ENCODE data around the gene GAL. TPM values are rescaled to one million over a fixed set of nuclear protein-coding genes. Genes with fewer than 3 reads are reported as not detected.
A peak's percentile ranks its signal among the peaks of the same experiment; 100 is the strongest.

The GAL gene
- total RNA-seq, 1 donor: not detected

DNA sequence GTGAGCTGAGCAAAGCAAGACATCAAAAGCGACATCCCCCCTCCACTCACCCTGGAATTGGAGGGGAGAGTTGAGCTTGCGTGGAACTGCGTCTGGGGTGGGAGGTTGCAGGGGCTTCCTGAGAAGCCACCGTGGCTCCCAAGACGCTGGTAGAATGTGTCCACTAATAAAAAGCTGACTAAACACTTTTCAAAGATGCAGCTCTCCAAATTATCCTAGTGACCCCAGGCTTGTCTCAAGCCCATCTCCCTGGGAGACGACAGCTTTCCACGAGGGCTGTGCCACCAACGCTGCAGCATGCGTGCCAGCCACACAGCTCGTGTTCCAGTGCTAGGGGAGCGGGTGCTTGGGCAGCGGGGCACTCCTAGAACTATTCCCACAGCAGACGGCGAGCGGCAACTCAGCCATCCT is 6.3 kb upstream of the GAL start:
- no peak for DNase-seq (ENCODE audit: low read depth in 2 of 3, low spot score in 2 of 3)

DNA sequence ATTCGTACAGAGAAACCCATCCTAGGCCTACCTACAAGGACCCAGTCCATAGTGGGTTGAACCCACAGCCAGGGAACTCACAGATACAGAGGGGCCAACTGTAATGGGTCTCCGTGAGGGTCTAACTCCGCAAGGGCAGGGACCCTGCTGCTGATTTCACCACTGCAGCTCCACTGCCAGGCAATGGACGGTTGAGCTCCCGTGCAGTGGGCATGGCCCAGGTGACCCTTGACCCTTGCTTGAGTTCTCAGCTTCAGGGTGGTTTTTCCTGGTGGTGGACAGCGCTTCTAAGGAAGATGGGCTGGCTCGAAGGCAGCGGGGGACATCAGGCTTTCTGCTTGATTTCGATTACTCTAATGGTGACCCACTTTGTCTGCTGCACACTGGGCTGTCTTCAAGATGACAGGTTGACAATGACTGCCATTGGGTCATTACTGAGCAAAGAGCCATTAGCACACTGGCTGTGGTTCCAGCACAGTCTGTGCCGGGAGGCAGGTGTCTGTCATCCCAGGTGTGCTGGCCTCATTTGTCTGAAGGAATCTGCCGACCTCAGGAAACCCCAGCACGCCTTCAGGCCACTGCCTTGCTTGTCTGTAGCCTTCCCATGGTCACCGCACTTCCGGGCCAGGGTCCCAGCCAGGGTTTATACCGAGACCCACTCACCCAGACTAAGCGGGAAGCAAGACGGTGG is 3.7 kb upstream of the GAL start:
- DNase-seq (ENCODE audit: low read depth in 2 of 3, low spot score in 2 of 3): no peak

DNA sequence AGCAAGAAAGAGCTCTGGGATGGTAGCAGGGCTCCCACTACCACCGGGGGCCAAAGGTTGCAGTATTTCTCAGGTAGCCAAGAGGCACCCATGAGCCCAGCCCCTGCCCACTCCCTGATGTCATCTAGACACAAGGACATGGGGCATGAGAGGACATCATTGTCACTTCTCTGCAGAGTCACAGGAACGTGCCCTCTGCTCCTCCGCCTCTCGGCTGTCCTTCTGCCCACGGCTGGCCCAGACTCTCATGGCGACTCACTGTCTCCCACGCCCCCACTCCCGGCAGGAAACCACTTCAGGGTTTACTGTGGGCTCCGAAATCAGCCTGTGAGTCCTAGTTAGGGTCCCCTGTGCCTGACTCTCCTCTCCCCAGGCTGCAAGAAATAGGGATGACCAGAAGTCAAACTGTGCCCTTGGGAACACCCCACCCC is 1.8 kb upstream of the GAL start:
- DNase-seq (ENCODE audit: low read depth in 2 of 3, low spot score in 2 of 3): no peak

DNA sequence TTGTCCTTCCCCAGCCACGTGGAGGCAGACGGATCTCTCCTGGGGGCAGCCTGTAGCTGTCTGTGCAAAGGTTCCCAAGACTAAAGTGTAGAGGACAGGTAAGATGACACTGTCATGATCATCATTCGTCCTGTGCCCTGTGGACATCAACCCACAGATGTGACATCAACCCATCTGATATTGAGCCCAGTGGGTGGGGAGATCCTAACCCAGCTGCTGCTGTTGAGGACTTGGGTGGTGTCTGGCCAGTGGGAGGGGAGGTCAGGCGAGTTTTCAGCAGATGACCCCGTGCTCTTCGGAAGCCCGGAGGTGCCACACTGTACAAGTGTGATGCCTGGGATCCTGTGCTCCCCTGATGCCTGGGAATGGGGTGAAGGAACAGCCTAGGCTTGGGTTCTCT is 1.2 kb upstream of the GAL start:
- DNase-seq (ENCODE audit: low read depth in 2 of 3, low spot score in 2 of 3): no peak

DNA sequence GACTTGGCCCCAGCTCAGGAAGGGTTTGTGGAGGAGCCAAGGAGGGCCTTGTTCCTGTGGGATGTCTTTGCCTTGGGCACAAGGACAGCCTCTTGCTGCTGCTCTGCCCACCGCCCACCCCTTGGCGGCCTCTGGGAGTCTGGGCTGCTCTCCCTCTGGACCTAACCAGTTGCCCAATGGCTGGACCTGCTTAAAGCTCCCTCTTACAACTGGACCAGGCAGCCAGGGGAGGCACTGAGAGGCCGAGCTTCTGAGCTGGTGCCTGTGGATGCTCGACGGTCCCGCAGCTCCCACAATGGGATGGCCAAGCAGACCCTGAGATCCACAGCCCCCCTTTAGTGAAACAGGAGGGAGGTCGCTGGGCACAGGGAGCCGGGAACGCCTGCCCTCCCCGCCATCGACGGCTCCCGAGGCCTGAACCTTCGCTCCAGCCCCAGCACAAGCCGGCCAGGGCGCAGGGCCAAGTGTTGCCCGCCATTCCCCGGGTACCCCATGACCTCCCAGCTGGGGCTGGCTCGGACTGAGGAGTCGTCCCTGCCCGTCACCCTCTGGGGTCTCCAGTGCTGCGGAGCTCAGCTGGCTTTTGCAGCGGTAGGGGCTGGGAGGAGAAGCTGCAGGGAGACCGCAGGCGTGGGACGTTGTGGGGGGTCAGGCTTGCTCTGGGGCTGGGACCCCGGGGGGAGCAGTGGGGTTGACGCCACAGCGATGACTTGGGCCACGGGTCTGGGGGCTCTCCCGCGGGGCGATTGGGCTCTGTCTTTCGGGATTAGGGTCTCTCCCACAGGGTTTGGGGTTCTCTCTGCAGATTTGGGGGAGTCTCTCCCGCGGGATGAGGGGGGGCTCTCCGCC is 584 bp upstream of the GAL start:
- DNase-seq (ENCODE audit: low read depth in 2 of 3, low spot score in 2 of 3): no peak

DNA sequence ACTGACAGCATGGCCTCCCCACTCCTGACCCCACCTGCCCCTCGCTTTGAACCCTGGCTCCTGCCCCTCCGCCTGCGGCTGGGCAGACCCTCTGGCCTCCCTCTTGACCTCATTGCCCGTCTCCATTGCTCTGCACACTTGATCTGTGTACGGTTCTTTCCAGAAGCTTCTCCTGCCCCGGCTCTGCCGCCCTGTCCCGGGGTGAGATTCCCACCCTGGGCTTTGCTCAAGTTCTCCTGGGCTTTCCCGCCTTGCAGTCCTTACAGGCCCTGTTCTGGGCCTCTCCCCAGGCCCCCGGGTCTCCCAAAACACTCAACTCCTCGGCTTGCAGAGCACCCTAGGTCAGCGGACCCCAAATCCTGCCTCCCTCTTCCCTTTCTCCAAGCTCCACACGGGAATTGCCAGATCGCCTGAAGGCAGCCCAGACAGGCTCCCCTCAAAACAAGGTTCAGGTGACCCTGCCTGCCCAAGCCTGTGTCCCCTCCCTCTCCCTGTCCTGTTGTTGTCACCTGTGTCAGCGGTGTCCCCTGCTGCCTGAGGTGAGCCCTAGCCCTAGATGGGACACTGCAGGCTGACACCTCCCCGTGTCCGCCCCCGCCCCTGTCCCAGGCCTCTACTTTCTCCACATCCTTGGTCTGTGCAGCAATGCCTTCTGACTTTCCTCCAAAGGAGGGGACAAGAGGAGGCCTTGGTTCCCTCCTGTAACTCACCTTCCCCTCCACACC is 1.5 kb downstream of the GAL start:
- no peak for DNase-seq (ENCODE audit: low read depth in 2 of 3, low spot score in 2 of 3)

DNA sequence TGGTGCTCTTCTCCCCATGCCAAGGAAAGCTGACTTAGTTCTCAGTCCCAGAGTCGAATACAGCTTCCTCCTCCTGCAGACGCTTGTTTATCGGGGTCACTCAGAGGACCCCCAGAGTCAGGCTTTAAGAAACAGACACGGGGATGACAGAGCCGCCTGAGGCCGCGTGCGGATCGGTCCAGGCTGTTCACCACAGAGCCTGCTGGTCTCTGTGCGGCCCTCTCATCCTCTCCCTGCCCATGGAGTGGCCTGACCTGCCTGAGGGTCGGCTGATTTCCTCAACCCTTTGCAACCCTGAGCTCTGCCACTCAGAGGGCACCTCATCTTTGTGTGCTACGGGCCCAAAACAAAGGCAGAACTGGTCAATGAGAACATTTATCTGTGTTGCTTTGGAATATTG is 2.1 kb downstream of the GAL start:
- DNase-seq (ENCODE audit: low read depth in 2 of 3, low spot score in 2 of 3): no peak

DNA sequence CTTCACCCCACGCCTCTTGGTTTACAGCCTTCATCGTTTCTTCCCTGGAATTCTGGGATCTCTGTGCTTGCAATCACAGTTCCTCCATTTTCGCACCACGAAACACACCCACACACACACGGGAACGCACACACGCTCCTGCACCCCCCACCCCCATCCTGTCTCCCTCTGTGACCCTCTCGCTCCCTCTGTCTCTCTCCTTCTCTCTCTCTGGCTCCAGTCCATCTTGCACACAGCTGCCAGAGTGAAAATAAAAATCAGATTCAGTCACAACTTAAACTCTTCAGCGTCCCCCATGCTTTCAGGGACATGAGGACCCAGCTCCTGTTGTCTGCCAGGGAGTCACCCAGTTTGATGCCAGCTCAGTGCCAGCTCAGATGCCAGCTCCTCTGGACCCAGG is 3.0 kb downstream of the GAL start:
- no peak for DNase-seq (ENCODE audit: low read depth in 2 of 3, low spot score in 2 of 3)

DNA sequence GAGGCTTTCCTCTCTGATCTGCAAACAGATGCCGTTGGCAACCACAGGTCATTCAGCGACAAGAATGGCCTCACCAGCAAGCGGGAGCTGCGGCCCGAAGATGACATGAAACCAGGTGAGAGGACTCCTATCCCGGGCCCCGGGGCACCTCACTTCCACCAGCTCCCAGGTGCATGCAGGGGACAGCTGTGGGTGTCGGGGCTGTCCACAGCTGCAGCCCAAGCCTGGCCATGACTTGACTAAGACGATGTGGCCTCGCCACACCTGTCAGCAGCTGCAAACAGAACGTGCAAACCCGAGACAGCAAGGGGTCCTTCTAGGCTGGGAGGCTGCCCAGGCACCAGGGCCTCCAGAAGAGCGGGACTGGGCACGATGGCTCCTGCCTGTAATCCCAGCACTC is 3.6 kb downstream of the GAL start:
- DNase-seq (ENCODE audit: low read depth in 2 of 3, low spot score in 2 of 3): no peak

DNA sequence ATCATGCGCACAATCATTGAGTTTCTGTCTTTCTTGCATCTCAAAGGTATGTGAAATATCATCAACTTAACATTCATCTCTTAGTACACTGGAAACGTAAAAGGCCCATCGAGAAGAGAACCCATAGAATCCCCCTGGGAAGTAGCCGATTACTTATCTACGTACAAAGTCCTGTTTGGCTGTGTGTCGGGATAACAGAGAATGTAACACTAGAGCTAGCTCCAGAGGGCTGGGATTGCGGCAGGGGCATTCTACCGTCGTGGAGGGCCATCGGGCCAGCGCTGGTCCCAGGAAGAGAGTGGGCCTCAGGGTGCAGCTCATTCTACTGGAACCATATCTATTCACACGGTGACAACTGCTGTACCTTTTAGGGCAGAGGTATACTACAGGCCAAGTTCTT is 4.5 kb downstream of the GAL start:
- DNase-seq (ENCODE audit: low read depth in 2 of 3, low spot score in 2 of 3): no peak

DNA sequence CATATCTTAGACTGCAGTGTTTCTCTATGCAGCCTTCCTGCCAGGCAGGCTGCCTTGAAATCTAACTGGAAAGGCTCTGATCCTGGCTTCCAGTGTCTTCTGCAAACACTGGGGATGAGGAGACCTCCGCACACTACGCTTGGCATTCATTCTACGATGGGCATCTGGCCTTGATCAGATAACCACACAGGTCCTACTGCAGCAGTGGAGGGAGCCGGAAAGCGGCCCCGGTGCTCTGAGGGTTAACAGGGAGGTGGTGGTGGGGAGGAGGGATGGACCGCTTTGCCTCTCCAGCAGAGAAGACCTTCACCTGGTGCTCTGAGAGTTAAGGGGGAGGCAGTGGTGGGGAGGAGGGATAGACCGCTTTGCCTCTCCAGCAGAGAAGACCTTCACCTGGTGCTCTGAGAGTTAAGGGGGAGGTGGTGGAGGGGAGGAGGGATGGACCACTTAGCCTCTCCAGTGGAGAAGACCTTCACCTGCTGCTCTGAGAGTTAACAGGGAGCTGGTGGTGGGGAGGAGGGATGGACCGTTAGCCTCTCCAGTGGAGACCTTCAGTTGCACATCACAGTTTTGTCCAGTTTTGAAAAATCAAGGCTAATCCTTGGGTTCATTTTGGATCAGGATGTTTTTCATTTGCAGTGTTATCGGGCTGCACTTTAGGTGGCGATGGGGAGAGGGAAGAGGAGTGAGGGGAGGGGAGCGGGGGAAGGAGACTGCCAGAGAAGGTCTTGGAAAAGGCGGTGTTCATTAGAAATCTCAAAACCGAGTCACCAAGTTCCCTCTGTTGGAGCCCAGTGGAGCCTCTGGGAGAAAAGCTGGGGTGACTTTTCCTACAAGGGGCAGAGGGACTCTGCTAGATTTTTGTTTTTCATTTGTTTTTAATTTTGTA is 5.6 kb downstream of the GAL start:
- DNase-seq (ENCODE audit: low read depth in 2 of 3, low spot score in 2 of 3): no peak

DNA sequence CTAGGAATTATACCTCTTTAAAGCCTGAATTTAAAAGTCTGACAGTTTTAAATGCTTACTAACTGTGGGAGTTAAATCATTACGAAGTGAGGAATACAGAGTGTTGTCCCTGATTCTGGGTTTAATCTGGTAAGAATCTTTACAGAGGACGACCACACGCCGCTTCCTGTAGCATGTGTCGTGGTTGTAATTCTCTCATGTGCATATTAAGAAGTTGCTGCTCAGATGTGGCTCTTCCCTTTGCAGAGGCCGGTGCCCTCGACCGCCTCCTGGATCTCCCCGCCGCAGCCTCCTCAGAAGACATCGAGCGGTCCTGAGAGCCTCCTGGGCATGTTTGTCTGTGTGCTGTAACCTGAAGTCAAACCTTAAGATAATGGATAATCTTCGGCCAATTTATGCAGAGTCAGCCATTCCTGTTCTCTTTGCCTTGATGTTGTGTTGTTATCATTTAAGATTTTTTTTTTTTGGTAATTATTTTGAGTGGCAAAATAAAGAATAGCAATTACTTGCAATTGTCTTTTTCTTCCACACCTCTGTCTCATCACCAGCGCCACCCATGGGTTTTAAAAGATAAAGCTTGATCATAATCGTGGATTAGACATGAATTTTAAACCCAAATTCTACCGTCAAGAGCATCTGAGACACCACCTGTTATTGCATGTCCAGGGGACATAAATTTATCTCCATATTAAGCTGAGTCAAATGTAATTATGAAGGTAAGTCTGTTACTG is 6.5 kb downstream of the GAL start:
- peak in 1 of 3 donors; percentile 48 for DNase-seq (ENCODE audit: low read depth in 2 of 3, low spot score in 2 of 3)

DNA sequence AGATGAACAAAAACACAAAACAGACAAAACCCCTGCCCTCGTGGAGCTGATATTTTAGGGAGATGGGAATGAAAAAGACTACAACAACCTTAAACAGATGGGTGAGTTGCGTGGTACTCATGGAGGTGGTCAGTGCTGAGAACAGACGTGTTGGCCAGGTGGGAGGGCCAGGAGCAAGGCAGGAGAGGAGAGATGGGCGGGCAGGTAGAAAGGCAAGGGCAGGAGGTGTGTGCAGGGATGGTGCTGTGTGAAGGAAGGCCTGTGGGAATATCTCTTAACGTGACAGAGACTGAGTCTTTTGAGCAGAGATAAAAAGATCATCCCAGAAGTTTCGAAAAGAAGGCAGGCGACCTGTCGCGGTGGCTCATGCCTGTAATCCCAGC is 7.0 kb downstream of the GAL start:
- no peak for DNase-seq (ENCODE audit: low read depth in 2 of 3, low spot score in 2 of 3)

DNA sequence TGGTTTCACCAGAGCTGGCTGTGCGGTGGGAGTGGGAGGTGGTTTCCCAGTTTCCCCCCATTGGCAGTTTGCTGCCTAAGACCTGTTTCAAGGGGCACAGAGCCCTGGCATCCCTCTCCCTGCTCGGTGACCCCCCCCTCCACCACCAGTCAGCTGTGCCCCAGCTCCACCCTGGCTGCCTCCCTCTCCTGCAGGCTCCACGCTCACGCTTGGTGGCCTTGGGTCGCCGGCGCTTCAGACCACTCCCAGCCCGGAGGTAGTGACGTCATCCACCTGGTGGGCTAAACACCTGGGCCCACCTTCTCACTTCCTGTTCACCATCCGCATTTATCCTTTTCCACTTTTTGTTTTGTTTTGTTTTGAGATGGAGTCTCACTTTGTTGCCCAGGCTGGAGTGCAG is 7.8 kb downstream of the GAL start:
- DNase-seq (ENCODE audit: low read depth in 2 of 3, low spot score in 2 of 3): no peak

DNA sequence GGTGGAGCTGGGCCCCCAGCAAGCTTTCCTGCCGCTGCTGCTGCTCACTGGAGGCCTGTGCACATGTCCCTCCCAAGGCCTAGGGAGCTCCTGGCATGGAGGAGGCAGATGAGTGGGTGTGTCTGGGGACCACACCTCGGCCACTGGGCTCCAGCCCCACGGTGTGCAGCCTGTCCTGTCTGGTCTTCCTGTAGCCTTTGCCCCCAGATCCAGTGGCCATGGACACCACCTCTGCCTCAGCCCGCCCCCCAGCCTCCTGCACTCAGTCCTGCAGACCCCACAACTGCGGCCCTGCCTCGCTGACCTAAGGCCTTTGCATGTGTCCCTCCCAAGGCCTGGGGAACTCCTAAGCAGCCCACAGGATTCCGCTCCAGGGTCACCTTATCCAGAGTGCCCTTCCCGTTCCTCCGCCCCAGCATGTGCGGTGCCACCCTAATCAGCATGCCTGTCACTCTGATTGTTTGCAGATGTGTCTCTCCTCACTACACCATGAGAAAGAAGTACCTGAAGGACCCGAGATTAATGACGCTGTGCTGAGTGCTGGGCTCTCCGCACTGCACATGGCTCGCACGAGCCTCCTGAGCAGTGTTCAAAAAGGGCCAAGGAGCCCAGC is 8.6 kb downstream of the GAL start:
- DNase-seq (ENCODE audit: low read depth in 2 of 3, low spot score in 2 of 3): no peak

DNA sequence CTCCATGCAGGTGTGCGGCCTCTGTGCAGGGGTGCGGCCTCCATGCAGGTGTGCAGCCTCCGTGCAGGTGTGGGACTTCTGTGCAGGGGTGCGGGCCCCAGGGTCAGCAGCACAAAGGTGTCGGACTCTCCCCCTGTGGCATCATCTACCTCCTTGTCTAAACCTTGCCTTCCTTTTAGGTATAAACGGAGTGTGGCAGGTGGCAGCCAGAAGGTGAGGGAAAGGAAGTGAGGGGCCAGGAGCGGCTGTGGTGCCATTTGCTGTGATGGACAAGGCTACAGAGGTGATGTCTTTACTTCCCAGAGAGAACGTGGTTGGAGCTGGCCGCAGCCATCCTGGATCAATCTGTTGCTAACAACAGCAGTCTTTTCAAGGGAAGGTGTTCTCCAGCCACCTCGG is 9.1 kb downstream of the GAL start:
- no peak for DNase-seq (ENCODE audit: low read depth in 2 of 3, low spot score in 2 of 3)

DNA sequence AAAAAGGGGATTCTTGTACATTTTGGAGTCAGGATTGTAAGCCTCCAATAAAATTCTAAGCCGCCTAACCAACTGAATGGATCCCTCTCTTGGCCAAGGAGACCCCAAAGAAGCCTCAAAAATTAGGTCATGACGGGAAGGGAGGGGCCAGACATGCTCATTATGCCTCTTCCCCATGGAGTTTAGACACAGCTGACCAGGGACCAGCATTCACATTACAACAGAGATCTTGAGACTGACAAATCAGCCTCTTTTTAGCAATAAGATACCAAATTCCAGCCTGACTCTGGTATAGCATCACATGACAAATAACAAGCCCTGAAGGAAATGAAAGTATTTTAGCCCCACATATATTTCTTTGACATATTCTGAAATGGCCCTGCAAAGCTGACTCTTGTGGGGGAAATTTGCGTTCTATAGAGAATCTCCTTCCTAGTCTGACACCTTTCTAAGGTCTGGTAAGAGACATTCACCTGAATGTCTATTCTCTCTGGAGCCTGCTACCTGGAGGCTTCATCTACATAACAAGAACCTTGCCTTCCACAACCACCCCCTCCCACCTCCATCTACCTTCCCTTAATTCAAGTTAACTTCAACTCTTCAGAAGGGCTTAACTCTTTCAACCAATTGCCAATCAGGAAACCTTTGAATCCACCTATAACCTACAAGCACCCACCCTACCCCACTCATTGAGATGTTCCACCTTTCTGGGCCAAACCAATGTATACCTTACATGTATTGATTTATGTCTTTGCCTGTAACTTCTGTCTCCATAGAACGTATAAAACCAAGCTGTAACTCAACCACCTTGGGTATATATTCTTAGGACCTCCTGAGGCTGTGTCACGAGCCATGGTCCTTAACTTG is 10.3 kb downstream of the GAL start:
- no peak for DNase-seq (ENCODE audit: low read depth in 2 of 3, low spot score in 2 of 3)

DNA sequence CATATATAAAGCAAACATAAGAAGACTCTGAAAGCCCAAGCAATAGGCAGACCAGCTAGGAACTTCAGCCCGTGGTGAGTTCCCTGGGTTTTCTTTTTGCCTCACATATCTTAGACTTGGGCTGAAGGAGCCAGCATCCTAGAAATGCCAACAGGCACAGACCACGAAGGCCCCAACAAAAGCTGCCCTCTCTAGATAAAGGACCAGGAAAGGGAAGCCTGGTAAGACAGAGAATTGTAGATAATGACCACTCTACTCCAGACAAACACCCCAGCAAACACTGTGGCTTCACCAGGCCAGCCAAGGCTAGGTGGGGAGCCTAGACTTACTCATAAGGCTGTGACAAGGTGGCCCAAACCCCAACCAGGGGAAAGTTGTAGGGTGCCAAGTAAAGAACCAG is 11.2 kb downstream of the GAL start:
- DNase-seq (ENCODE audit: low read depth in 2 of 3, low spot score in 2 of 3): peak in 2 of 3 donors; percentile 28 to 53

DNA sequence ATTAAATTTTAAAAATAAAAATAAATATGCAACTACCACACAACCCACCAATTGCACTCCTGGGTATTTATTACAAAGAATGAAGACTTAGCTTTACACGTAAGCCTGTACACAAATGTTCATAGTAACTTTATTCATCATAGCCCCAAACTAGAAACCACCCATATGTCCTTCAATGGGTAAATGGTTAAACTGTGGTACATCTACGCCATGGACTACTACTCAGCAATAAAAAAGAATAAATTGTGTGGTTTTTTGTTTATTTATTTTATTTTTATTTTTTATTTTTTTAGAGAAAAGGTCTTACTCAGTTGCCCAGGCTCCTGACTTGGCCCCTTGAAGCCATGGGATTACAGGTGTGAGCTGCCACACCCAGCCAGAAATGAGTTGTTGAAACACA is 14.6 kb downstream of the GAL start:
- DNase-seq (ENCODE audit: low read depth in 2 of 3, low spot score in 2 of 3): no peak
